Measurements from ENCODE around the gene NCAM1.

- no peak for TF ChIP-seq POLR2A (IDR thresholded peaks at IDR 0.05)
- no peak for TF ChIP-seq CTCF (IDR thresholded peaks at IDR 0.05)
These were observed 201.4 kb downstream of the NCAM1 start for GRCh38 chr11:113162592-113162962.

All from thyroid gland (tissue), 4 donors.